ENCODE results near the gene SLC1A7.

The SLC1A7 gene

DNA sequence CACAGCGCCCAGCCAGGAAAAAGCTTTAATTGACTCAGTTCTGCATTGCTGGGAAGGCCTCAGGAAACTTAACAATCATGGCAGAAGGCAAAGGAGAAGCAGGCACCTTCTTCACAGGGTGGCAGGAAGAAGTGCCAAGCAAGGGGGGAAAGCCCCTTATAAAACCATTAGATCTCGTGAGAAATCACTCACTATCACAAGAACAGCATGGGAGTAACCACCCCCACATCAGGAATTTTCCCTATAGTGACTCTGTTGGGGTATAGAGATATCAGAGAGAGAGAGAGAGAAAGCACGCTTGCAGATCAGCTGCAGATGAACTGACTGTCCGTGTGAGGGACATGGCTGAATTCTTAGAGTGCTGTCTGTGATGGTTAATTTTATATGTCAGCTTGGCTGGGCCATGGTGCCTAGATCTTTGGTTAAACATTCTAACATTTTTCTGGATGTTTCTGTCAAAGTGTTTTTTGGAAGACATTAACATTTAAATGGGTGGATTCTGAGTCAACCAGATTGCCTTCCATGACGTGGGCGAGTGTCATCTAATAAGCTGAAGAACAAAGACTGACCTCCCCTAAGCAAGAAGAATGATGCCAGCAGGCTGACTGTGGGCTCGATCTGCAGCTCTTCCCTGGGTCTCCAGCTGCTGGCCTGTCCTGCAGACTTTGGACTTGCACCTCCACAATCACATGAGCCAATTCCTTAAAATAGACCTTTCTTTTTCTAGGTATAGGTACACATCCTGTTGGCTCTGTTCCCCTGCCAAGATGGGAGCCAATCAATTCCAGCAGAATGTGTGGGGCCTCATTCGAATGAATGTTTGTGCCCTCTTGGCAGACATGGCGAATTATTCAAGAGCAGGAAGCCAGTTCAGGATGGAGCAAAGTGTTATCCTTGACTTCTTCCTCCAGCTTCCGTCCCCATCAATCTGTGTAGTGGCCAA, 32.8 kb upstream of the SLC1A7 start:
- no peak overlapping the region for H3K4me3 ChIP-seq (ENCODE audit: low read length)
- no peak for DNase-seq (ENCODE audit: low read depth)
- TF ChIP-seq, protein P1, sequence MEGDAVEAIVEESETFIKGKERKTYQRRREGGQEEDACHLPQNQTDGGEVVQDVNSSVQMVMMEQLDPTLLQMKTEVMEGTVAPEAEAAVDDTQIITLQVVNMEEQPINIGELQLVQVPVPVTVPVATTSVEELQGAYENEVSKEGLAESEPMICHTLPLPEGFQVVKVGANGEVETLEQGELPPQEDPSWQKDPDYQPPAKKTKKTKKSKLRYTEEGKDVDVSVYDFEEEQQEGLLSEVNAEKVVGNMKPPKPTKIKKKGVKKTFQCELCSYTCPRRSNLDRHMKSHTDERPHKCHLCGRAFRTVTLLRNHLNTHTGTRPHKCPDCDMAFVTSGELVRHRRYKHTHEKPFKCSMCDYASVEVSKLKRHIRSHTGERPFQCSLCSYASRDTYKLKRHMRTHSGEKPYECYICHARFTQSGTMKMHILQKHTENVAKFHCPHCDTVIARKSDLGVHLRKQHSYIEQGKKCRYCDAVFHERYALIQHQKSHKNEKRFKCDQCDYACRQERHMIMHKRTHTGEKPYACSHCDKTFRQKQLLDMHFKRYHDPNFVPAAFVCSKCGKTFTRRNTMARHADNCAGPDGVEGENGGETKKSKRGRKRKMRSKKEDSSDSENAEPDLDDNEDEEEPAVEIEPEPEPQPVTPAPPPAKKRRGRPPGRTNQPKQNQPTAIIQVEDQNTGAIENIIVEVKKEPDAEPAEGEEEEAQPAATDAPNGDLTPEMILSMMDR (conservative IDR thresholded peaks at IDR 0.05; ENCODE audit: low read depth, low read length): no peak

GRCh38 chr1:53172426-53173128, 30.1 kb upstream of the SLC1A7 start:
- no peak overlapping the region for H3K4me3 ChIP-seq (ENCODE audit: low read length)
- TF ChIP-seq, protein P1 (conservative IDR thresholded peaks at IDR 0.05; ENCODE audit: low read depth, low read length): peak; percentile 30
- no peak for DNase-seq (ENCODE audit: low read depth)

- DNase-seq (ENCODE audit: low read depth): no peak
- TF ChIP-seq, protein P1 (conservative IDR thresholded peaks at IDR 0.05; ENCODE audit: low read depth, low read length): no peak
Measured at GRCh38 chr1:53166912-53167311, 24.5 kb upstream of the SLC1A7 start.

GRCh38 chr1:53166366-53166765, 23.9 kb upstream of the SLC1A7 start:
- TF ChIP-seq, protein P1 (conservative IDR thresholded peaks at IDR 0.05; ENCODE audit: low read depth, low read length): no peak
- no peak for DNase-seq (ENCODE audit: low read depth)
- H3K4me3 ChIP-seq (ENCODE audit: low read length): no peak overlapping the region

More at GRCh38 chr1:53166912-53167311, 24.5 kb upstream of the SLC1A7 start:
- no peak overlapping the region for H3K4me3 ChIP-seq (ENCODE audit: low read length)

GRCh38 chr1:53165408-53165961, 23.0 kb upstream of the SLC1A7 start:
- DNase-seq (ENCODE audit: low read depth): no peak
- TF ChIP-seq, protein P1 (conservative IDR thresholded peaks at IDR 0.05; ENCODE audit: low read depth, low read length): no peak
- H3K4me3 ChIP-seq (ENCODE audit: low read length): no peak overlapping the region

GRCh38 chr1:53163291-53163768, 20.9 kb upstream of the SLC1A7 start:
- TF ChIP-seq, protein P1 (conservative IDR thresholded peaks at IDR 0.05; ENCODE audit: low read depth, low read length): no peak
- H3K4me3 ChIP-seq (ENCODE audit: low read length): no peak overlapping the region
- no peak for DNase-seq (ENCODE audit: low read depth)

Measured in retinal pigment epithelial cell (primary cell).